ENCODE measurements around the gene LRBA.
"Not testable (repeated sequence)": the region's sequence is repeated elsewhere in the genome, so short reads cannot be mapped to it uniquely, and the experiment has no call there.

LRBA gene

GRCh38 chr4:150974252-150974640 is 40.8 kb downstream of the LRBA start:
- DNase-seq, result no peak

- DNase-seq, result no peak
These were observed 41.3 kb downstream of the LRBA start for GRCh38 chr4:150973626-150974251.

GRCh38 chr4:150972592-150972991 is 42.5 kb downstream of the LRBA start:
- DNase-seq, result no peak

GRCh38 chr4:150971901-150972300 is 43.2 kb downstream of the LRBA start:
- DNase-seq, result no peak

GRCh38 chr4:150970685-150971151 is 44.4 kb downstream of the LRBA start:
- DNase-seq, result no peak

GRCh38 chr4:150964754-150965153 is 50.3 kb downstream of the LRBA start:
- no peak for DNase-seq

DNA sequence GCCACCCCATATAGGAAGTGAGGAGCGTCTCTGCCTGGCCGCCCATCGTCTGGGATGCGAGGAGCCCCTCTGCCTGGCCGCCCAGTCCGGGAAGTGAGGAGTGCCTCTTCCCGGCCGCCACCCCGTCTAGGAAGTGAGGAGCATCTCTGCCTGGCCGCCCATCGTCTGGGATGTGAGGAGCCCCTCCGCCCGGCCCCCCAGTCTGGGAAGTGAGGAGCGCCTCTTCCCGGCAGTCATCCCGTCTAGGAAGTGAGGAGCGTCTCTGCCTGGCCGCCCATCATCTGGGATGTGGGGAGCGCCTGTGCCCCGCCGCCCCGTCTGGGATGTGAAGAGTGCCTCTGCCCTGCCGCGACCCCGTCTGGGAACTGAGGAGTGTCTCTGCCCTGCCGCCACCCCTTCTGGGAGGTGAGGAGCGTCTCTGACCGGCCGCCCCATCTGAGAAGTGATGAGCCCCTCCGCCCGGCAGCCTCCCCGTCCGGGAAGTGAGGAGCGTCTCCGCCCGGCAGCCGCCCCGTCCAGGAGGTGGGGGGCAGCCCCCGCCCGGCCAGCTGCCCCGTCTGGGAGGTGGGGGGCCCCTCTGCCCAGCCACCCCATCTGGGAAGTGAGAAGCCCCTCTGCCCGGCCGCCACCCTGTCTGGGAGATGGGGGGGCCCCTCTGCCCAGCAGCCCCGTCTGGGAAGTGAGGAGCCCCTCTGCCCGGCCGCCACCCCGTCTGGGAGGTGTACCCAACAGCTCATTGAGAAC is 51.3 kb downstream of the LRBA start:
- DNase-seq, result not testable (repeated sequence)

DNA sequence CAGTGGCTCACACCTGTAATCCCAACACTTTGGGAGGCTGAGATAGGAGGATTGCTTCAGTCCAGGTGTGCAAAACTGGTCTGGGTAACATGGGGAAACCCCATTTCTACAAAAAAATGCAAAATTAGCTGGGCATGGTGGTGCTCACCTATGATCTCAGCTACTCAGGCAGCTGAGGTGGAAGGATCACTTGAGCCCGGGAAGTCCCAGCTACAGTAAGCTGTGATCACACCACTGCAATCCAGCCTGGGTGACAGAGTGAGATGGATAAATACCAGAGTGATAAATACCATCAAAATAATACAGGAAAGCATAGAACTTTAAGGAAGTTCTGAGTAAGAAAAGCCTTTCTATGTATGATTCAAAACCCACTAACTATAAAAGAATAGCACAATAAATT is 52.8 kb downstream of the LRBA start:
- peak in 1 of 2 donors; percentile 9 for DNase-seq

DNA sequence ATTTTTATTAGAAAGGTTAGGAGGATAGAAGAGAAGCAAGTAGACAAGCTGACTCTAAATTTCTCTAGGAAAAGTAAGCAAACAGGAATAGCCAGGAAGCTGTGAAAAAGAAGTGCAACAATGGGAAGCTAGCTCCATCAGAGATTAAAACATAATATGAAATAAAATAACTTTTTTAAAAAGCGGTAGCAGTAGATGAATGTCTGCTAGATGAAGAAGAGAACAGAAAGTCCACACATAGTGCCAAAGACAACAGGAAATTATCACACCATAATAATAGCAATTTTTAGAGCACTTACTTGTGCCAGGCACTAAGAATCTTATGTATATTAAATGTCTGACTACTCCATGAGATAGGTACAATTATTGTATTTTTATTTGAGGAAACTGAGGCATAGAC is 53.5 kb downstream of the LRBA start:
- DNase-seq, result no peak

- DNase-seq, result peak in 1 of 2 donors; percentile 24
These were observed 54.3 kb downstream of the LRBA start for GRCh38 chr4:150960818-150961217.

DNA sequence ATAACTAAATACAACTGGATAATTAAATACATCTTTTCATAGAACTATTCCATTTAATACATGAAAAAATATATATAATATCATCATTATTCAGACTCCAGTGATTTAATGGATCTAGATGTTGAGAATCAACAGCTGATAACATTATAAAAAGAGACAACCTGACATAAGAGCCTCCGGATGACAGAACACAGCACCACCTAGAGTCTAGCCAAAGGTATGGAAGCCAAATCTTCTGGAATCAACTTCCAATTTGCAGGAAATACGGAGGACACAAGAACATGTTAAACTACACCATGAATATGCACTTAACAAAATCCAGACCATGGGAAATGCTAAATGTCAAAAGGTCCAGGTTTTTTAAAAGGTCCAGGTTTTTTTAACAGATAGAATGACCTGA is 55.0 kb downstream of the LRBA start:
- DNase-seq, result no peak

- DNase-seq, result not testable (repeated sequence)
These were observed 57.1 kb downstream of the LRBA start for GRCh38 chr4:150957981-150958380.

DNA sequence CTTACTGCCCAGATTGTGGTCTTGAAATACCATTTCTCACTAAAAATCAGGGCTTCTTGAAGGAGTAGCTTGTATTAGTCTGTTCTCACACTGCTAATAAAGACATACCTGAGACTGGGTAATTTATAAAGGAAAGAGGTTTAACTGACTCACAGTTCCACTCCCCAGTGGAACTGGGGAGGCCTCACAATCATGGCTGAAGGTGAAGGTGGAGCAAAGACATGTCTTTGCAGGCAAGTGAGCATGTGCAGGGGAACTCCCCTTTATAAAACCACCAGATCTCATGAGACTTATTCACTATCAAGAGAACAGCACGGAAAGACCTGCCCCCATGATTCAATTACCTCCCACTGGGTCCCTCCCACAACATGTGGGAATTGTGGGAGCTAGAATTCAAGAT is 58.0 kb downstream of the LRBA start:
- not testable (repeated sequence) for DNase-seq

- not testable (repeated sequence) for DNase-seq
These were observed 61.2 kb downstream of the LRBA start for GRCh38 chr4:150953916-150954315.

DNA sequence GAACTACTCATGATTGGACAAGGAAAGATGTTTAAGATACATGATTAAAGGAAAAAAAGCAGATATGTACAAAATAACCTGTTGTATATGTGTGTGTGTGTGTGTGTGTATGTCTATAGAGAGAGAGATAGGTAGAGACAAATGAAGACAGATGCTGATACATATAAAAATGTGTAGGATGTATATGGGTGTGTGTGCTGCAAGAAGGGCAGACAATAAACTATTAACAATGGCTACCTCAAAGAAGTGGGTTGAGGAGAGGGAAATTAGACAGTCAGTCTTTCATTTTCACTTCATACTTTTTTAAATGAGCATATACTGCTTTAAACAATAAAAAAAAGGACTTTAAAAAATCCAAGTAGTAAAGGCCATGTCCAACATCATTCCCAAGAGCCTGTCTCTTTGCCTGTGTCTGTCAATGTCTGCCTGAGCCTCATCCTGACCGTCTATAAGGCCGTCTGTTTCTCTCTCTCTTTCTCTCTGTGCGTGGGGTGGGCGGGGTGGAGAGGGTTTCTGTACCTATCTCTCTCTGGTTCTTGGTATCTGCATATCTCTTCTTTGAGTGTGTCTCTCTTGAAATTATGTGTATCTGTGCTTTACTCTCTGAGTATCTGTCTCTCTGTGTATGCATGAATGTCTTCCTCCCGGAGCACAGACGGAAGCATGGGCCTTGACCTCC is 62.8 kb downstream of the LRBA start:
- DNase-seq, result no peak

DNA sequence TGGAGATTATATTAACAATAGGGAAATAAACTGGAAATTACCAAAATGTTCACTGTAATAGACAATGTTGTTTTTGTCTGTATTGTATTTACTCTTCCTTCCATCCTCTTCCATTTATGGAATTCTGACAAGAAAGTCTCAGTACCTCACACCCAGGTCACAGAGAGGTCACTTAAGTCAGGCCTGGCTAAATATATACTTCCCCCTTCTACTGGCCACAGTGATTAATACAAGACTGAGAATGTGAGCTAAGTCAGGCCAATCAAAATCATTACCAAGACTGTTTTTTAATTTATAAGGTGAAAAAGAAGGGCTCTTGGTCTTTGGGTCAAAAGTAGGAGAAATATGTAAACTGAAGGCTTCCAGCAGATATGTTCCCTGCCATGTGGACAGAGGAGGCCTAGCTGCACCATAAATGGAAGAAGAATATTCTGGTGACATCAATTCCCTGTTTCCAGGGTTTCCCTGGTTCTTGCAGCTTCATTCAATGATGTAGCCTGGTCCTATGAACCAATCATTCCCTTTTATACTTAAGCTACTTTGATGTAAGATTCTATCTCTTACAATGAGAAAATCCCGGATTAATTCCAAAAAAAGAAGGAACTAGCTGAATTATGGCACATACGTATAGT is 64.3 kb downstream of the LRBA start:
- no peak for DNase-seq

DNA sequence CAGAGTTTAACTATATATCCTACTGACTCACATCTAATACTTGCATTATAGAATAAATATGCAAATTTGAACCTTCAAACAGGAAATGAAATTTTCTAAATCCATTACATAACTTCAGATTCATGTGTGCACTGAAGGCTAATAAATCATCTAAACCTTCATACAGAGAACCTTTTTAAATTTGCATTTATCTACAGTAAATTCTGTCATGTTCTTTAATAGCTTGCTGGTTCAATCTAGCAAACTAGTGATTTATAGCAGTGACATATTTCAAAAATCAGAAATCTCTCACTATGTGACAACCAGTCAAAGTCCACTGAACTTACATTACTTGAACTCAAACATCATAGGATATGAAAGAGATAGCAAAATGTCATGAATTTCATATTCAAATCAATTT is 65.1 kb downstream of the LRBA start:
- DNase-seq, result no peak

DNA sequence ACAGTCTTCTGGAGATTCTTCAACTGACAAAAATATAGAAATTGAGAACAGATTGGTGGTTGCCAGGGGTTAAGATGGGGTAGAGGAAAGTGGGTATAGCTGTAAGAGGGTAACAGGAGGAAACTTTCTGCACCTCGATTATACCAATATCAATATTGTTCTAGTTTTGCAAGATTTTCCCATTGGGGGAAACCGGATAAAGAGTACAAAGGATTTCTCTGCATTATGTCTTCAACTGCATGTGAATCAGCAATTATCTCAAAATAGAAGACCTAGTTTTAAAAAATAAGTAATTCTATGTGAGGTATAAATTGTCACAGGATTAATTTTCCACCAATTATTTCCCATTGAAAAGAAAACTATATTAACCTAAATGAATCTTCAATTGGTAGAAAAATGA is 65.7 kb downstream of the LRBA start:
- DNase-seq, result no peak

DNA sequence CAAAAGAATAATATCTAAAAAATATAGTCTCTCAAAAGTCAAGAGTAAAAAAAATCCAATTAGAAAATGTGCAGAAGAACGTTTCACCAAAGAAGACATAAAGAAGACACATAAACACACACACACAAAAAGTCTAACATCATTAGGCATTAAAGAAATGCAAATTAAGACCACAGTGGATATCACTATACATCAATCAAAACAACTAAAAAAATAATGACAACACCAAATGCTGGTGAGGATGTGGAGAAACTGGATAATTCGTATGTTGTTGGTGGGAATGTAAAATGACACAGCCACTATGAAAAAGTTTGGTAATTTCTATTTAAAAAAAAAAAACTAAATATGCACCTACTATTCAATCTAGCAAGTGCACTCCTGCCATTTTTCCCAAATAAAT is 66.4 kb downstream of the LRBA start:
- no peak for DNase-seq

DNA sequence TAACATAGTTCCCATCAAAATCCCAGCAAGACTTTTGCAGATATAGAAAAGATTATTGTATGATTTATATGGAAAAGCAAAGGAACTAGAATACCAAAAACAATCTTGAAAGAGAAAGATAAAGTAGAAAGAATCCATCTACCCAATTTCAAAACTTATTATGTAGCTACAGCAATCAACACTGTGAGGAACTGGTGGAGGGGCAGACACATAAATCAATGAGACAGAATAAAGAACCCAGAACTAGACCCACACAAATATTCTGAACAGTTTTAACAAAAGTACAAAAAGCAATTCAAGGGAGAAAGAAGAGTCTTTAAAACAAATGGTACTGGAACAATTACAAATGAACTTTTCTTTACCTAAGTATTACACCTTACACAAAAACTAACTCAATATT is 67.0 kb downstream of the LRBA start:
- DNase-seq, result no peak

DNA sequence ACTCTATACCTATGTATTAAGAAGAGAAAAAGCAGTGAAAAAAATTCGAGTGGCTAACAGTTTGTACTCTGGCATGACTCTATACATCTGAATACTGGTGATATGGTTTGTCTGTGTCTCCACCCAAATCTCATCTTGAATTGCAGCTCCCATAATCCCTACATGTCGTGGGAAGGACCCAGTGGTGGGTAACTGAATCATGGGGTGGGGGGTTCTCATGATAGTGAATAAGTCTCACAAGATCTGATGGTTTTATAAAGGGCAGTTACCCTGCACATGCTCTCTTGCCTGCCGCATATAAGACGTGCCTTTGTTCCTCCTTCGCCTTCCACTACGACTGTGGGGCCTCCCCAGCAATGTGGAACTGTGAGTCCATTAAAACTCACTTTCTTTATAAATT is 70.4 kb downstream of the LRBA start:
- no peak for DNase-seq

DNA sequence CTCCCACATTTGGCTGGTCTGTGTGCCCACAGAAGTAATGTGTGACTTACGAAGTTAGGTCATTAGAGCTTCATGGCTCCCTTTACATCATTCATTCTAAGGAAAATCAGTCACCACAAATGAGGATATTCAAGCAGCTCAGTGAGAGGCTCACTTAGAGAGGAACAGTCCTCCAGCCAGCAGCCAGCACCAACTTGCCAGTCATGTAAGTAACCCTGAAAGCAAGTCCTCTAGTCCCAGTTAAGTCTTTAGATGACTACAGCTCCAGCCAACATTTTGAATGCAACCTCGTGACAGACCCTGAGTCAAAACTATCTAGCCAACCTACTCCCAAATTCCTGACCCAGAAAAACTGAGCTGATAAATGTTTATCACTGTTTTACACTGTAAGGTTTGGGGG is 71.3 kb downstream of the LRBA start:
- DNase-seq, result no peak

- DNase-seq, result no peak
These were observed 72.0 kb downstream of the LRBA start for GRCh38 chr4:150943126-150943525.

DNA sequence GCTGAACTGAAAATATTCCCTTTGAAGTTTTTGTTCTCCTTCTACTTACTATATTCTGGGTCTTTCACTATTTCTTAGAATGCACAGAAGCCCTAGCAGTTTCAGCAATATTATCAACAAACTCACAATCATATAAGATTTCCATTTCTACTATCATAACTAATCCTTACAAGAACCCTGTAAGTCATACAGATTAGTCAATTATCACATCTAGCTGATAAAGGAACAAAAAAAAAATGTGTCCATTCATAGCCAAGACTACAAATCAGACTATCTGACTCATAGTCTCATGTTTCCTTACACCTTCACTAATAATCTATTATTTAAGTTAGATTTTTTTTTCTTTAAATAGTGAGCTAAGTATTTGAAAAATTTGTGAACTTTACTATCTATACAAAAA is 72.5 kb downstream of the LRBA start:
- no peak for DNase-seq

Data from activated CD4-positive, alpha-beta T cell treated with anti-CD3 and anti-CD28 coated beads for 4 hours (primary cell).